ENCODE results near the gene MAPK8. TPM values are rescaled to one million over a fixed set of nuclear protein-coding genes. Genes with fewer than 3 reads are reported as not detected.
"Not testable (repeated sequence)": the region's sequence is repeated elsewhere in the genome, so short reads cannot be mapped to it uniquely, and the experiment has no call there.

The MAPK8 gene
- total RNA-seq, 1 donor from 2014 or later: 7.7 TPM

DNA sequence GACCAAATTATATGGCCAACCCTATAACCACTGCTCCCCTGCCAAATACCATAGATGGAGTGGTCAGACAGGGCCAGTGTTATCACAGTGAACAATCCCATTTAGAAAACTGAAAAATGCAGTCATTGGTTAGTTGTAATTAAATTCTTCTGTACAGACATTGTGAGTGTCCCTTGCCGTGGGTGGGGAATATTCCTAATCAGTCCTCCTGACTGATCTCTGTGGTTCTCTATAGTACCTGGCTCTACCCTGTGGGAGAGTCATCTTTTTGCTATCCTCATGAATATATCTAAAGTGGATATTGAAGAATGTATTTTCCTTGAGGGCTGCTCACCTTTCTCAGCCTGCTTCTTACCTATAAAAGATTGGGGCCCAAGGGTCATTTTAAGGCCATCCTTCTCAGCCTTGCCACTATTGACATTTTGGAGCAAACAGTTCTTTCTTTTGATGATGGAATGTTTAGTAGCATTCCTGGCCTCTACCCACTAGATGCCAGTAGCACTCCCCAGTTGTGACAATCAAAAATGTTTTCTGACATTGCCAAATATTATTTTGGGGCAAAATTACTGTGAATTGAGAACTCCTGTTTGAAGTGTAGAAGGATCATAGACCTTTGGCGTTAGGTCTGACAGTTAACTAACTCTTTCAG, 110.2 kb downstream of the MAPK8 start:
- TF ChIP-seq, protein P1, sequence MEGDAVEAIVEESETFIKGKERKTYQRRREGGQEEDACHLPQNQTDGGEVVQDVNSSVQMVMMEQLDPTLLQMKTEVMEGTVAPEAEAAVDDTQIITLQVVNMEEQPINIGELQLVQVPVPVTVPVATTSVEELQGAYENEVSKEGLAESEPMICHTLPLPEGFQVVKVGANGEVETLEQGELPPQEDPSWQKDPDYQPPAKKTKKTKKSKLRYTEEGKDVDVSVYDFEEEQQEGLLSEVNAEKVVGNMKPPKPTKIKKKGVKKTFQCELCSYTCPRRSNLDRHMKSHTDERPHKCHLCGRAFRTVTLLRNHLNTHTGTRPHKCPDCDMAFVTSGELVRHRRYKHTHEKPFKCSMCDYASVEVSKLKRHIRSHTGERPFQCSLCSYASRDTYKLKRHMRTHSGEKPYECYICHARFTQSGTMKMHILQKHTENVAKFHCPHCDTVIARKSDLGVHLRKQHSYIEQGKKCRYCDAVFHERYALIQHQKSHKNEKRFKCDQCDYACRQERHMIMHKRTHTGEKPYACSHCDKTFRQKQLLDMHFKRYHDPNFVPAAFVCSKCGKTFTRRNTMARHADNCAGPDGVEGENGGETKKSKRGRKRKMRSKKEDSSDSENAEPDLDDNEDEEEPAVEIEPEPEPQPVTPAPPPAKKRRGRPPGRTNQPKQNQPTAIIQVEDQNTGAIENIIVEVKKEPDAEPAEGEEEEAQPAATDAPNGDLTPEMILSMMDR (IDR thresholded peaks at IDR 0.05): no peak
- intact Hi-C loops (cut with DNase I): no loop called here
- Histone ChIP-seq H3K4me3 (no peak overlapping the region), H3K27me3 (no peaks in the 10 kb centered on the region), H3K4me1 (no peaks in the 10 kb centered on the region), H3K36me3 (peaks cover 0 to 12% of the 10 kb centered on the region in 2 donors), H3K27ac (no peak overlapping the region), H3K9me3 (peaks cover 3 to 7% of the 10 kb centered on the region in 2 donors)
- no peak for DNase-seq (ENCODE audit: low spot score in 2 of 2)

- Histone ChIP-seq H3K4me3 (no peak overlapping the region), H3K36me3 (peaks cover 0 to 5% of the 10 kb centered on the region in 2 donors), H3K27me3 (no peaks in the 10 kb centered on the region), H3K27ac (no peak overlapping the region), H3K4me1 (no peaks in the 10 kb centered on the region), H3K9me3 (peaks cover 1 to 3% of the 10 kb centered on the region in 2 donors)
- TF ChIP-seq, protein P1 (IDR thresholded peaks at IDR 0.05): no peak
- no peak for DNase-seq (ENCODE audit: low spot score in 2 of 2)
- intact Hi-C loops (cut with DNase I): no loop called here
Observed at GRCh38 chr10:48417374-48417773, 110.9 kb downstream of the MAPK8 start.

DNA sequence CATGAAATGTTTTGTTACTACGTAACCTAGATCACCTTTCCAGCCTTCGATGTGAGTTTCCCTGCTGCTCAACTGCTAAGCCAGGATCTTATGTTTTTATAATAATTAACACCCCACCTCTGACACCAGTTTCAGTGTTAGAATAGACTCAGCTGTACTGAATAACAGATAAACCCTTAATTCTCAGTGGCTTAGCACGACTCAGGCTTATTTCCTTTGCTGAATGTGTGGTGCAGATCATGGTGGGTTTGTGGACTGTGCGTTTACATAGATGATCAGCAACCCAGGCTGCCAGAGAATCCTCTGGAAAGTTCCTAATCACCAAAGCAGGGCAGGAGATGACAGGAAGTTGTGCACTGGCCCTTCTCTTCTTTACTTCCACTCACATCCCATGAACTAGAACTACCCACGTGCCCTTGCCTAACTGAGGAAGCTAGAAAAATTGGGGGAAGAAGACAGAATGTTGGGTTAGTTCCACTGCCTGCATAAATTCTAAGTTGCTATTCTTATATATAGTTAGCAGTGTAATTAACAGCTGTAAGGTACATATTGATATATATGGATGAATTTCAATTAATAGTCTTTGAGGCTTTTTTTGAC, 111.8 kb downstream of the MAPK8 start:
- intact Hi-C loops (cut with DNase I): no loop called here
- Histone ChIP-seq H3K4me3 (no peak overlapping the region), H3K9me3 (no peaks in the 10 kb centered on the region), H3K27me3 (no peaks in the 10 kb centered on the region), H3K36me3 (no peaks in the 10 kb centered on the region), H3K27ac (no peak overlapping the region), H3K4me1 (no peaks in the 10 kb centered on the region)
- TF ChIP-seq, protein P1 (IDR thresholded peaks at IDR 0.05): no peak
- DNase-seq (ENCODE audit: low spot score in 2 of 2): no peak

- intact Hi-C loops (cut with DNase I): no loop called here
- Histone ChIP-seq H3K27me3 (no peaks in the 10 kb centered on the region), H3K27ac (no peak overlapping the region), H3K36me3 (no peaks in the 10 kb centered on the region), H3K9me3 (no peaks in the 10 kb centered on the region), H3K4me1 (no peaks in the 10 kb centered on the region), H3K4me3 (no peak overlapping the region)
- TF ChIP-seq, protein P1 (IDR thresholded peaks at IDR 0.05): no peak
- DNase-seq (ENCODE audit: low spot score in 2 of 2): no peak
Observed at GRCh38 chr10:48419714-48420113, 113.2 kb downstream of the MAPK8 start.

DNA sequence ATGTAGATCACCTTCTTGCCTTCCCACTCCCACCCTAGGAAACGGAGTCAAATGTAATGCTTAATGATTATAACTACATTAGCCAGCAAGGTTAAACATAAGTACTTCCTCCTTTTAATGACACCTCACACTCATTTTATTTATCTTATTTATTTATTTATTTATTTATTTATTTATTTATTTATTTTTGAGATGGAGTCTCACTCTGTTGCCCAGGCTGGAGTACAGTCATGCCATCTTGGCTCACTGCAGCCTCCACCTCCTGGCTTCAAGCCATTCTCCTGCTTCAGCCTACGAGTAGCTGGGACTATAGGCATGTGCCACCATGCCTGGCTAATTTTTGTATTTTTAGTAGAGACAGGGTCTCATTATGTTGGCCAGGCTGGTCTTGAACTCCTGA, 115.4 kb downstream of the MAPK8 start:
- H3K9me3 ChIP-seq; H3K27me3 ChIP-seq; H3K36me3 ChIP-seq; H3K27ac ChIP-seq; H3K4me1 ChIP-seq; intact Hi-C loops (cut with DNase I); DNase-seq (ENCODE audit: low spot score in 2 of 2); H3K4me3 ChIP-seq: not testable (repeated sequence)

DNA sequence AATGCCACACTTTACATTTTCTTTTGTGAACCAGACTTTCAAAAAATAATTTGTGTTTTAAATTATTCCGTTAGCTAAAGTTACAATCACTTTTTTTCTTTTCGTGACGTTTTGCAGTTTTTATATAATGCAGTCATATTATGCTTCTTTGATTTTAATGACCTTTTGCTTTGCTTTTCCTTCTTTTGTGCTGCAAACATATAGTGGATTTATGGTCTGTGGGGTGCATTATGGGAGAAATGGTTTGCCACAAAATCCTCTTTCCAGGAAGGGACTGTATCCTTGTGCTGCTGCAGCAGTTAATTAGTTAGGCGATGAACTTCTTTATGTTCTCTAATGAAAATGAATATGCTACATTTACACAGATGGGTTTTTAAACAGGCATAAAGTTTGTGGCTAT, 117.4 kb downstream of the MAPK8 start:
- H3K4me3 ChIP-seq: no peak overlapping the region
- no peak overlapping the region for H3K27ac ChIP-seq
- H3K36me3 ChIP-seq: peaks cover 0 to 3% of the 10 kb centered on the region in 2 donors
- no peak for DNase-seq (ENCODE audit: low spot score in 2 of 2)
- H3K9me3 ChIP-seq: no peaks in the 10 kb centered on the region
- H3K27me3 ChIP-seq: no peaks in the 10 kb centered on the region
- TF ChIP-seq, protein P1 (IDR thresholded peaks at IDR 0.05): no peak
- intact Hi-C loops (cut with DNase I): no loop called here
- no peaks in the 10 kb centered on the region for H3K4me1 ChIP-seq

Data from ascending aorta (tissue), 2 donors.